ENCODE results near the gene TLCD2. TPM values are rescaled to one million over a fixed set of nuclear protein-coding genes. Genes with fewer than 3 reads are reported as not detected.
A peak's percentile ranks its signal among the peaks of the same experiment; 100 is the strongest.

Gene TLCD2
- total and polyA plus RNA-seq, 9 of the 15 experiments (the other 6 are each of a cell fraction or from before 2014, with no cell fraction given), result 0.10 to 0.89 (median 0.58) TPM

GRCh38 chr17:1732833-1733321 is 22.7 kb upstream of the TLCD2 start:
- ATAC-seq (no peak), DNase-seq (ENCODE audit: extremely low read depth in 1 of 4, low spot score in 3 of 4) (no peak), FAIRE-seq (no peak)
- H4K20me1 ChIP-seq (replicated peaks; ENCODE audit: control insufficient read depth, insufficient read depth, low read length), result no peaks in the 10 kb centered on the region
- peaks cover 16% of the 10 kb centered on the region; the same call in 1 of the 3 replicates for H3K36me3 ChIP-seq (ENCODE audit: control insufficient read depth, insufficient read depth, low read length)
- H3K9ac ChIP-seq (ENCODE audit: insufficient read depth in 1 of 2, low read depth in 2 of 2, low read length in 2 of 2), result peak overlapping the region in 1 of 2 experiments; percentile 35; a peak in 1 of 4 replicates
- ChIA-PET CTCF (ENCODE audit: low intra/inter-chr PET ratio) (no interaction called here), POLR2A (interaction anchor here (1.3 to 1.4 kb wide), 3 partner anchors 15 to 29 kb away, joined by 3 read pairs; partner anchors contain the start of gene SERPINF1)
- no peak overlapping the region for H3K4me2 ChIP-seq (ENCODE audit: insufficient read depth, low read length)
- no peaks in the 10 kb centered on the region for H3K9me3 ChIP-seq (replicated peaks; ENCODE audit: control insufficient read depth, insufficient read depth, low read depth, low read length)
- no peak overlapping the region for H2AFZ ChIP-seq (ENCODE audit: low read depth, low read length)
- in situ Hi-C loops (cut with MboI) (loop anchor here (5.0 kb wide), 1 partner anchor 34 kb away; no protein-coding TSS in a partner anchor), intact Hi-C loops (cut with micrococcal nuclease) (no loop called here)
- H3K79me2 ChIP-seq (ENCODE audit: control insufficient read depth, insufficient read depth, low read length), result peaks cover 4% of the 10 kb centered on the region; the same call in 1 of the 3 replicates
- no peaks in the 10 kb centered on the region for H3K9me1 ChIP-seq (ENCODE audit: control insufficient read depth, insufficient read depth, low read length)
- H3K27ac ChIP-seq (ENCODE audit: extremely low read depth, low read depth, low read length), result no peak overlapping the region; the same call in 2 of the 3 replicates
- 91% methylated on average over 10 of the region's 11 CpGs for WGBS (ENCODE audit: insufficient coverage, low coverage, missing lambda C conversion rate)
- H3K4me1 ChIP-seq (replicated peaks in 1 of 2; ENCODE audit: control insufficient read depth in 2 of 2, insufficient read depth in 2 of 2, low read length in 2 of 2), result peaks cover 30 to 77% of the 10 kb centered on the region in 2 experiments
- H3K4me3 ChIP-seq, result no peak overlapping the region
- no peaks in the 10 kb centered on the region for H3K27me3 ChIP-seq (ENCODE audit: control insufficient read depth in 2 of 2, insufficient read depth in 2 of 2, low read length in 2 of 2)
- BruUV-seq (replicated peaks), result no TSS peak
- no peak for TF ChIP-seq HDGF (IDR thresholded peaks at IDR 0.05)
- no peak for TF ChIP-seq TFE3 (CRISPR knock-in tag; IDR thresholded peaks at IDR 0.05)
- TF ChIP-seq MCM5 (IDR thresholded peaks at IDR 0.05; ENCODE audit: low read depth), result no peak
- no peak for TF ChIP-seq MAFF (IDR thresholded peaks at IDR 0.05; ENCODE audit: low read length)
- no peak for TF ChIP-seq ZNF407 (IDR thresholded peaks at IDR 0.05; ENCODE audit: low read depth)
- no peak for TF ChIP-seq AFF1 (IDR thresholded peaks at IDR 0.05; ENCODE audit: low read depth in 1 of 2, partially characterized antibody in 2 of 2)
- no peak for TF ChIP-seq EGR1 (conservative IDR thresholded peaks at IDR 0.05)
